CMK (cell line): Measurements from ENCODE around the gene HOXD10.

Experiments
- DNase-seq: peaks from one replicate; pipeline ENCODE4 v3.0.0-alpha.2; 2010; ENCODE audit warnings: low read depth

HOXD10 gene

GRCh38 chr2:176165370-176166050 lies 48.9 kb downstream of the HOXD10 start:
- no peak for DNase-seq

- DNase-seq: no peak
Observed at GRCh38 chr2:176166272-176166671, 49.7 kb downstream of the HOXD10 start.

- no peak for DNase-seq
Observed at GRCh38 chr2:176167398-176167797, 50.8 kb downstream of the HOXD10 start.

- DNase-seq: no peak
Observed at GRCh38 chr2:176169181-176169580, 52.6 kb downstream of the HOXD10 start.
